DOHH2 (cell line): Measurements from ENCODE around the gene LGI2.
"Not testable (repeated sequence)": the region's sequence is repeated elsewhere in the genome, so short reads cannot be mapped to it uniquely, and the experiment has no call there.

Experiments used
- H3F3A ChIP-seq: fragments of 200-600 bp; sonication (generic), shearing (Covaris generic); 2 replicates; pipeline ENCODE4 v1.6.0; 2016; ENCODE audit warnings: antibody characterized with exemption, mild to moderate bottlenecking; ENCODE audit not compliant: control insufficient read depth, insufficient read depth
- H3K27ac ChIP-seq: fragments of 200-600 bp; sonication (generic); 2 replicates; pipeline ENCODE4 v1.5.1; 2014; ENCODE audit warnings: low read depth, mild to moderate bottlenecking, low read length, moderate library complexity
- H3K27me3 ChIP-seq: fragments of 200-600 bp; sonication (generic); 2 replicates; pipeline ENCODE4 v1.6.1; 2014; ENCODE audit warnings: mild to moderate bottlenecking, low read length, mixed read lengths; ENCODE audit not compliant: control insufficient read depth
- H3K36me3 ChIP-seq: fragments of 200-600 bp; sonication (generic); 2 replicates; pipeline ENCODE4 v1.6.1; 2014; ENCODE audit warnings: mild to moderate bottlenecking, low read length, moderate library complexity, mixed read lengths; ENCODE audit not compliant: control insufficient read depth
- H3K4me1 ChIP-seq: fragments of 200-600 bp; sonication (generic); 2 replicates; pipeline ENCODE4 v1.6.1; 2014; ENCODE audit warnings: mild to moderate bottlenecking, low read length, mixed read lengths; ENCODE audit not compliant: control insufficient read depth
- H3K4me2 ChIP-seq: fragments of 200-600 bp; sonication (generic); 2 replicates; pipeline ENCODE4 v1.6.0; 2014; ENCODE audit warnings: mild to moderate bottlenecking, low read length, moderate library complexity
- H3K4me3 ChIP-seq: fragments of 200-600 bp; sonication (generic); 2 replicates; pipeline ENCODE4 v1.5.1; 2014; ENCODE audit warnings: mild to moderate bottlenecking, low read length, mixed read lengths
- H3K79me2 ChIP-seq: fragments of 200-600 bp; sonication (generic); 2 replicates; pipeline ENCODE4 v1.6.1; 2014; ENCODE audit warnings: mild to moderate bottlenecking, low read length, mixed read lengths; ENCODE audit not compliant: control insufficient read depth
- H3K9me2 ChIP-seq: fragments of 200-600 bp; sonication (generic); replicated peaks from 2 replicates; pipeline ENCODE4 v1.6.1; 2014; ENCODE audit warnings: mild to moderate bottlenecking, low read length, mixed read lengths; ENCODE audit not compliant: control insufficient read depth
- H3K9me3 ChIP-seq: fragments of 200-600 bp; sonication (generic); 2 replicates; pipeline ENCODE4 v1.6.1; 2014; ENCODE audit warnings: antibody characterized with exemption, low read length, mixed read lengths; ENCODE audit not compliant: control insufficient read depth, insufficient read depth
- H4K20me1 ChIP-seq: fragments of 200-600 bp; sonication (generic); 2 replicates; pipeline ENCODE4 v1.6.0; 2014; ENCODE audit warnings: low read depth, mild to moderate bottlenecking, antibody characterized with exemption, low read length, moderate library complexity; ENCODE audit not compliant: control insufficient read depth, insufficient read depth
- EZH2phosphoT487 ChIP-seq: fragments of 200-600 bp; sonication (generic); IDR thresholded peaks from 2 replicates; pipeline ENCODE4 v1.6.1; 2017; ENCODE audit warnings: borderline replicate concordance, mild to moderate bottlenecking, antibody characterized with exemption, low read length, moderate library complexity, mixed read lengths
- TF ChIP-seq, protein P1 (sequence below): fragments of 200-600 bp; sonication (generic); IDR thresholded peaks from one replicate; pipeline ENCODE4 v1.5.1; 2014; ENCODE audit warnings: antibody characterized with exemption, mild to moderate bottlenecking, low read depth, low read length; ENCODE audit not compliant: poor library complexity, severe bottlenecking

Gene LGI2

DNA sequence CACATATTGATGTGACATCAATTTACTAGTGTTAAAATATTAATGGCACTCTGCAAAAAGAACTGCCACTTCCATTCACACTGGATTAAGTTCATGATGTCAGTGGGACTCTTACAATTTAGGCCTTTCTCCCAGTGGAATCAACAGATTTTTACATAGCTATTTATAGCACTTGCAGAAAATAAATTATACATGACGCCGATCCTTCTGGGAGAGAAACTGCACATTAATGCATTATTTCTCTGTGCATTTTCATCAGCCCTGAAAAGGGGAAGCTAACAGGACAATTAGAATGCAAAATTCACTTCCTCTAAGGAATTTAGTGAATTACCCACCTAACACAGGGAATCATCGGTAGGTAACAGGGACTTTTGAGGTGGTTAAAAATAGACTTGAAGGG, 15.7 kb downstream of the LGI2 start:
- no peaks in the 10 kb centered on the region for H3K9me2 ChIP-seq
- H3K79me2 ChIP-seq = no peaks in the 10 kb centered on the region
- H3K36me3 ChIP-seq = no peaks in the 10 kb centered on the region
- TF ChIP-seq, protein P1, sequence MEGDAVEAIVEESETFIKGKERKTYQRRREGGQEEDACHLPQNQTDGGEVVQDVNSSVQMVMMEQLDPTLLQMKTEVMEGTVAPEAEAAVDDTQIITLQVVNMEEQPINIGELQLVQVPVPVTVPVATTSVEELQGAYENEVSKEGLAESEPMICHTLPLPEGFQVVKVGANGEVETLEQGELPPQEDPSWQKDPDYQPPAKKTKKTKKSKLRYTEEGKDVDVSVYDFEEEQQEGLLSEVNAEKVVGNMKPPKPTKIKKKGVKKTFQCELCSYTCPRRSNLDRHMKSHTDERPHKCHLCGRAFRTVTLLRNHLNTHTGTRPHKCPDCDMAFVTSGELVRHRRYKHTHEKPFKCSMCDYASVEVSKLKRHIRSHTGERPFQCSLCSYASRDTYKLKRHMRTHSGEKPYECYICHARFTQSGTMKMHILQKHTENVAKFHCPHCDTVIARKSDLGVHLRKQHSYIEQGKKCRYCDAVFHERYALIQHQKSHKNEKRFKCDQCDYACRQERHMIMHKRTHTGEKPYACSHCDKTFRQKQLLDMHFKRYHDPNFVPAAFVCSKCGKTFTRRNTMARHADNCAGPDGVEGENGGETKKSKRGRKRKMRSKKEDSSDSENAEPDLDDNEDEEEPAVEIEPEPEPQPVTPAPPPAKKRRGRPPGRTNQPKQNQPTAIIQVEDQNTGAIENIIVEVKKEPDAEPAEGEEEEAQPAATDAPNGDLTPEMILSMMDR = no peak
- no peak for TF ChIP-seq EZH2phosphoT487
- no peaks in the 10 kb centered on the region for H4K20me1 ChIP-seq
- H3F3A ChIP-seq = no peaks in the 10 kb centered on the region
- H3K4me2 ChIP-seq = no peak overlapping the region
- no peak overlapping the region for H3K27ac ChIP-seq
- no peaks in the 10 kb centered on the region for H3K27me3 ChIP-seq
- no peaks in the 10 kb centered on the region for H3K9me3 ChIP-seq
- H3K4me1 ChIP-seq = no peaks in the 10 kb centered on the region
- no peak overlapping the region for H3K4me3 ChIP-seq

DNA sequence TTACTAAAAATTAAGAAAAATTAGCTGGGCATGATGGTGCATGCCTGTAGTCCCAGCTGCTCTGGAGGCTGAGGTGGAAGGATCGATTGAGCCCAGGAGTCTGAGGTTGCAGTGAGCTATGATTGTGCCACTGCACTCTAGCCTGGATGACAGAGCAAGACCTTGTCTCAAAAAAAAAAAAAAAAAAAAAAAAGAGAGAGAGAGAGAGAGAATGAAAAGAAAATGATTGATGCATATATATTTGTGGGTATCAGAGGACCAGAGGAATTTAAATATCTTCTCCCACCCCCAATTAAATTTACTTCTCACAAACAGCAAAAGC, 16.1 kb downstream of the LGI2 start:
- H3K79me2 ChIP-seq, H3K27me3 ChIP-seq, H3K36me3 ChIP-seq, H4K20me1 ChIP-seq, H3K4me2 ChIP-seq, H3K9me3 ChIP-seq, H3K4me3 ChIP-seq, H3K9me2 ChIP-seq, H3K4me1 ChIP-seq, H3K27ac ChIP-seq, H3F3A ChIP-seq: not testable (repeated sequence)

DNA sequence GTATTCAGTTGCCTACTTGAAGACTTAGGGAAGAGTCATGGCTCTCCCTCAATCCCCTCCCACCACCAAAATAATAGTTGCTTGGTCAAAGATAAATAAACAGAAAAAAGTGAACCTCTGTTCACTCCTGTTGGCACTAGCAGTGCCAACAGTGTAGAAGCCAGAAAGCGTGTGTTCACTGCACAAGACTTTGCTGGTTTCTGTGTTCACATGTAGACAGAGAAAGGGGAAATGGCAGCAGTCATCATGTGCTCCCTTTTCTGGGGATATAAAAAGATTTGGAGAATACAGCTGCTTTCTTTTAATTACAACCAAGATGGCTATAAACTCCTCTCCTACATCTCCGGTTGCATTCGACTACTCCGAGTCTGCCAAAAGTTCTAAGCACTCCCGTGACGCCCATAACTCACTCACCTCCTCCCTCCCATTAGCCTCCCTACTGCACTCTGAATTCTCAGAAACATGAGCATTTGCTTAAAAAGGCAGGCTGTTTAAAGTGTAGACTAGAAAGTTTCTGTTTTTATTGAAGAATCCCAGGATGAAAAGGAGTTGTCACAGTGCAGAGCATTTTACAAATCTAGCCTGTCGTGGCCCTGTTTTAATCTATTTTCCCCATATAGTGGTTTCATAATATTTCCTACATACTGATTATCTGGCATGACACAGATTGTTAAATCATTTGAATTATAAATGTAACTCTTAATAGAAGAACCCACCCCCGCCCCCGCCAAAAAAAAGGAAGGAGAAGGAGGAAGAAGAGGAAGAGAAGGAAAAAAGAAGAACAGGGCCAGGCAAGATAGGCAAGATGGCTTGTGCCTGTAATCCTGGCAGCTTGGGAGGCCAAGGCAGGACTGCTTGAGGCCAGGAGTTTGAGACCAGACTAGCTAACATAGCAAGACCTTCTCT, 16.7 kb downstream of the LGI2 start:
- Histone ChIP-seq H3K27ac (no peak overlapping the region), H3K79me2 (no peaks in the 10 kb centered on the region), H3K9me2 (no peaks in the 10 kb centered on the region), H3K4me2 (no peak overlapping the region), H3K9me3 (no peaks in the 10 kb centered on the region), H3K4me1 (no peaks in the 10 kb centered on the region), H3K4me3 (no peak overlapping the region), H3F3A (no peaks in the 10 kb centered on the region), H4K20me1 (no peaks in the 10 kb centered on the region), H3K27me3 (no peaks in the 10 kb centered on the region), H3K36me3 (no peaks in the 10 kb centered on the region)
- TF ChIP-seq, protein P1 = no peak
- TF ChIP-seq EZH2phosphoT487 = no peak

DNA sequence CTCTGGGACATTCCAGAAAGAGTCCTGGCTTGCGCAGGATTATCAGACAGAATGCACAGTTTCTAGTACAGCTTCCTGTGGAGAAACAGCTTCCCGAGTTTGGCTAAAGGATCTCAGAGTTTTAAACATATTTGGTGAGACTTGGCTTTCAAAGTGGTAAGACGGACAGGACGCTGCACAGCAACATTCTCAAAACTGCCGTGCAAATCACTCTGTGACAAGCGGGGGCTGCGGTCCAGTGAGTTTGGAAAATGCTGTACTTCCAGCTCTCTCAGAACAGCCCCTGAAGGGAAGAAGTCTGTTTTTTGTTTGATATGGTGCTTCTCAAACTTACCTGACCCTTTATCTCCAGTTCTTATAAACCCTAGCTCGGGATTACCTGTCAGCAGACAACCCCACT, 18.1 kb downstream of the LGI2 start:
- Histone ChIP-seq H3K9me3 (no peaks in the 10 kb centered on the region), H3K79me2 (no peaks in the 10 kb centered on the region), H3K27me3 (no peaks in the 10 kb centered on the region), H3K4me2 (no peak overlapping the region), H3K4me1 (no peaks in the 10 kb centered on the region), H3F3A (no peaks in the 10 kb centered on the region), H3K27ac (no peak overlapping the region), H4K20me1 (no peaks in the 10 kb centered on the region), H3K9me2 (no peaks in the 10 kb centered on the region), H3K36me3 (no peaks in the 10 kb centered on the region), H3K4me3 (no peak overlapping the region)
- TF ChIP-seq EZH2phosphoT487 = no peak
- TF ChIP-seq, protein P1 = no peak
